Psoas muscle (tissue), 8 donors: ENCODE results near the gene PRICKLE3. TPM values are rescaled to one million over a fixed set of nuclear protein-coding genes. Genes with fewer than 3 reads are reported as not detected.

Experiments
- ATAC-seq, 4 donors: fragments of 200-7000 bp; cut with Tn5 transposase; one replicate each; pipeline ENCODE4 v1.9.1; 2020; ENCODE audit warnings: moderate library complexity in 3 of 4, mild to moderate bottlenecking in 2 of 4
- DNase-seq, 2 donors: peaks; one replicate each; pipeline ENCODE4 v3.0.0-alpha.2; 2020
- H3K27ac ChIP-seq: fragments of 200-600 bp; one replicate; pipeline ENCODE4 v1.8.0; 2022
- H3K27me3 ChIP-seq, 3 donors: fragments of 200-600 bp in 1 of 3; one replicate each; pipeline versions ENCODE4 v1.6.1 to v1.8.0; 2013 to 2022; ENCODE audit warnings: low read length in 2 of 3, mild to moderate bottlenecking in 2 of 3, moderate library complexity in 1 of 3; ENCODE audit not compliant: insufficient read depth in 3 of 3
- H3K36me3 ChIP-seq, 2 donors: fragments of 200-600 bp in 1 of 2; one replicate each; pipeline versions ENCODE4 v1.6.1 to v1.8.0; 2013 to 2022; ENCODE audit warnings: low read depth in 1 of 2, mild to moderate bottlenecking in 1 of 2, moderate library complexity in 1 of 2; ENCODE audit not compliant: insufficient read depth in 1 of 2
- H3K4me1 ChIP-seq: fragments of 200-600 bp; one replicate; pipeline ENCODE4 v1.8.0; 2022
- H3K4me3 ChIP-seq: fragments of 200-600 bp; one replicate; pipeline ENCODE4 v1.8.0; 2022; ENCODE audit warnings: mild to moderate bottlenecking
- H3K9me3 ChIP-seq: fragments of 200-600 bp; one replicate; pipeline ENCODE4 v1.8.0; 2022
- CTCF ChIP-seq: fragments of 200-600 bp; IDR thresholded peaks from one replicate; pipeline ENCODE4 v1.8.0; 2022; ENCODE audit warnings: antibody characterized with exemption
- WGBS, 3 donors: extraction: QIAGEN DNeasy Blood & Tissue Kit; methylation state at CpG; one replicate each; pipeline versions ENCODE4 v1.1.6 to v1.1.7; 2013; 5-methylcytosine and 5-hydroxymethylcytosine counted together
- intact Hi-C, 2 donors: fragments of 100-400 bp; cut with DNase I; formaldehyde crosslinking; loops; one replicate each; pipeline versions ENCODE4 v1.11.0 to v1.14.2; 2022
- polyA plus RNA-seq, 3 donors: library from polyadenylated mRNA; stranded (reverse); fragments of 200-250 nt; gene quantifications; one replicate each; pipeline ENCODE4 v1.2.3, GENCODE V29; 2013
- total RNA-seq, 4 donors: library from RNA; stranded (reverse); fragmentation: NEBNext Ultra II Directional in 2 of 4; extraction: Animal tissue kit (Norgen Biotek cat#: 25700) in 2 of 4; gene quantifications; one replicate each; pipeline versions ENCODE4 v1.2.1 to v1.2.4, GENCODE V29; 2021 to 2023
- donor health status: healthy with polysubstance abuse.
- donor health status: DM: no; HTN: no; CAD: no; lungs with moderate emphysema.
- donor health status: Bipolar disorder and iron deficiency.
- donor health status: healthy.
- donor health status: DM: yes; HTN: yes; CAD: no.
- donor health status: DM: no; HTN: no; CAD: no.
- donor health status: DM: no; HTN: no; CAD: no.
- donor health status: DM: yes; HTN: yes; CAD: no.

PRICKLE3 gene
- total and polyA plus RNA-seq, 7 donors: 7.5 to 23.6 (median 17.5) TPM

DNA sequence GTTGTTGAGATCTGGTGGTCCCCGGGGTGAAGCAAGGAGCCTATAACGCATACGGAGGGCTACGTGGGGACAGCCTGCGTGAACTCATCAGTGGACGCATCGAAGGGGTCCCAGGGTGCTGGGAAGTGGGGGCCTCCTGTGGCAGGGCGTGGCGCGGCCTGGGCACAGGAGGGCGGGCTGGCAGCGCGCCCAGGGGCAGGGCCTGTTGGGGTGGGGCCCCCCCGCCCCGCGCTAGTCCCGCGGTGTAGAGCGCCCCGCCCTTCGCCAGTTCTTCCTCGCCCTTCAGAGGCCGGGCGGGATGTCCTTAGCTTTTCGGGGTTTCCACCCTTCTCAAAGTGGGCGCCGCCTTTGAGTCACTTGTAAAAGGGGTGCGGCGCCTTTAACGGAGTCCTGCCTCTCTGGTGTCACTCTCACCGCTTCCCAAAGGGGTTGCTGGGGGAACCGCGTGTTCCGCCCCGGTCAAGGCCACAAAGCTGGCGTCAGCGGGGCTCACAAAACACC is 13.8 kb downstream of the PRICKLE3 start:
- peak; percentile 72 to 81 (median 75) for ATAC-seq
- H3K36me3 ChIP-seq: peaks cover 0 to 29% of the 10 kb centered on the region in 2 donors
- peak; percentile 66 to 86 for DNase-seq
- no peak for TF ChIP-seq CTCF
- peak overlapping the region; percentile 75 for H3K4me3 ChIP-seq
- 0 to 20% (median 0%) methylated on average over 21 to 36 of the region's 37 CpGs for WGBS, 3 donors
- H3K27ac ChIP-seq: peak overlapping the region; percentile 86
- intact Hi-C loops: no loop called here
- H3K4me1 ChIP-seq: no peaks in the 10 kb centered on the region
- no peaks in the 10 kb centered on the region for H3K9me3 ChIP-seq
- H3K27me3 ChIP-seq: no peaks in the 10 kb centered on the region

DNA sequence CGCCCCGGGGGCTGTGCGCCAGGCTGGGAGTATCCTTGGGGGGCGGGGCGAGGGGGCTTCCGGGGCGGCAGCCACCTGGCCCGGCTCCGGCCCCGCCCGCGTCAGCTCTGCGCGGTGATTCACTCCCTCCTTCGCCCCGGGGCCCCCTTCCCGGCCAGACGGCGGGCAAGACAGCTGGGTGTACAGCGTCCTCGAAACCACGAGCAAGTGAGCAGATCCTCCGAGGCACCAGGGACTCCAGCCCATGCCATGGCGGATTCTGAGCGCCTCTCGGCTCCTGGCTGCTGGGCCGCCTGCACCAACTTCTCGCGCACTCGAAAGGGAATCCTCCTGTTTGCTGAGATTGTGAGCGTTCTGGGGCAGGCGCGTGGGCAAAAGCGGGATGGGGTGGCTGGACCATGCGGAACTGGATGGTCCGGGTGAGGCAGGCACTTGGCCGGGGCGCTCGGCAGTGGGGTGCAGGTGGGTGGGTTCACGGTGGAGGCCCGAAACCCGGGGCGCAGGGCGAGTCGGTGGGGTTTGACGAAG is 14.4 kb downstream of the PRICKLE3 start, which contains the start of gene PLP2:
Gene PLP2, plus strand, starts transcription at position 147 of the 528 bp plus-strand sequence. Its CDS starts 103 bp downstream, at position 250.
- DNase-seq (peak; percentile 62 to 79), ATAC-seq (peak; percentile 35 to 64 (median 51))
- H3K27me3 ChIP-seq: no peaks in the 10 kb centered on the region
- peak within 1 kb of the TSS; percentile 75 for H3K4me3 ChIP-seq
- intact Hi-C loops: no loop called here
- H3K4me1 ChIP-seq: no peaks in the 10 kb centered on the region
- 0 to 53% (median 2%) methylated on average over 15 to 45 of the region's 46 CpGs for WGBS, 3 donors
- H3K9me3 ChIP-seq: no peaks in the 10 kb centered on the region
- peaks cover 0 to 29% of the 10 kb centered on the region in 2 donors for H3K36me3 ChIP-seq
- H3K27ac ChIP-seq: peak within 1 kb of the TSS; percentile 86
- TF ChIP-seq CTCF: no peak

GRCh38 chrX:49167740-49168108 is 18.4 kb downstream of the PRICKLE3 start:
- Histone ChIP-seq H3K4me1 (no peaks in the 10 kb centered on the region), H3K9me3 (no peaks in the 10 kb centered on the region), H3K36me3 (no peaks in the 10 kb centered on the region), H3K27me3 (no peaks in the 10 kb centered on the region), H3K4me3 (peak overlapping the region; percentile 67), H3K27ac (peak overlapping the region; percentile 93)
- intact Hi-C loops: no loop called here
- no peak for DNase-seq
- TF ChIP-seq CTCF: no peak
- ATAC-seq: peak in 2 of 4 donors; percentile 34 to 38
- WGBS, 3 donors: 36 to 77% (median 48%) methylated on average over 3 of the region's 3 CpGs

GRCh38 chrX:49166914-49167739 is 19.0 kb downstream of the PRICKLE3 start:
- H3K27ac ChIP-seq: peak overlapping the region; percentile 93
- intact Hi-C loops: no loop called here
- peak overlapping the region; percentile 67 for H3K4me3 ChIP-seq
- ATAC-seq (peak; percentile 65 to 68 (median 66)), DNase-seq (peak; percentile 81 to 85)
- 2 to 36% (median 2%) methylated on average over 26 to 35 of the region's 35 CpGs for WGBS, 3 donors
- no peaks in the 10 kb centered on the region for H3K27me3 ChIP-seq
- no peak for TF ChIP-seq CTCF
- H3K9me3 ChIP-seq: no peaks in the 10 kb centered on the region
- no peaks in the 10 kb centered on the region for H3K36me3 ChIP-seq
- no peaks in the 10 kb centered on the region for H3K4me1 ChIP-seq
